ACC112 (cell line): ENCODE data around the gene NPAS2.
A peak's percentile ranks its signal among the peaks of the same experiment; 100 is the strongest.

Source experiments
- H2AFZ ChIP-seq: fragments of 200-600 bp; sonication (generic); one replicate; pipeline ENCODE4 v1.6.0; 2017; ENCODE audit warnings: antibody characterized with exemption, low read length; ENCODE audit not compliant: unreplicated experiment
- H3K27ac ChIP-seq: fragments of 200-600 bp; sonication (generic); 2 replicates; pipeline ENCODE4 v1.5.1; 2014; ENCODE audit warnings: low read depth, mild to moderate bottlenecking, antibody characterized with exemption, low read length, moderate library complexity
- H3K27me3 ChIP-seq: fragments of 200-600 bp; sonication (generic); 2 replicates; pipeline ENCODE4 v1.6.1; 2014; ENCODE audit warnings: mild to moderate bottlenecking, antibody characterized with exemption, low read length, moderate library complexity, mixed read lengths; ENCODE audit not compliant: insufficient read depth
- H3K36me3 ChIP-seq: fragments of 200-600 bp; sonication (generic); 2 replicates; pipeline ENCODE4 v1.6.1; 2016; ENCODE audit warnings: mild to moderate bottlenecking, antibody characterized with exemption, low read length, moderate library complexity, mixed read lengths; ENCODE audit not compliant: insufficient read depth
- H3K4me1 ChIP-seq: fragments of 200-600 bp; sonication (generic); one replicate; pipeline ENCODE4 v1.6.1; 2016; ENCODE audit warnings: low read length, mixed read lengths; ENCODE audit not compliant: insufficient read depth, unreplicated experiment, control insufficient read depth
- H3K4me3 ChIP-seq: fragments of 200-600 bp; sonication (generic); 2 replicates; pipeline ENCODE4 v1.5.1; 2014; ENCODE audit warnings: mild to moderate bottlenecking, low read depth, low read length
- H3K79me2 ChIP-seq: fragments of 200-600 bp; sonication (generic); one replicate; pipeline ENCODE4 v1.6.0; 2016; ENCODE audit warnings: low read length; ENCODE audit not compliant: control insufficient read depth, unreplicated experiment, insufficient read depth

Gene NPAS2

DNA sequence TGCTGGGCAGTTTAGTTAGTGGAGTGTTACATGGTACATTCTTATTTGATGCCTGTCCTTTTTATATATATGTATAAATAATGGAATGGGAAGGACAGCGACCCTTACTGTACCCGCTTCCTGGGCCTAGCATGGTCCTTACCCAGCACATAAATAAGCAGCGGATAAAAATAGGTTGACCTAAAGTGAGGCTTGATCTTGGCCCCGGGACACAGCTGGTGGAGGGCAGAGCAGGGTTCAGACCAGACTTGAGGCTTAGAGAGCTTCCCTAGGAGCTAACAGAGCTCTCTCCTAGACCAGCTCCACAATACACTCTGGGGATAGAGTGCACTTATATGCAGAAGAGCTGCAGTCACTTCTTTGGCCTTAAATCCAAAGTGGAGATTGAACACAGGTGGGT, 135.3 kb downstream of the NPAS2 start:
- Histone ChIP-seq H3K27me3 (no peaks in the 10 kb centered on the region), H3K79me2 (no peaks in the 10 kb centered on the region)

GRCh38 chr2:100956081-100956480, 136.1 kb downstream of the NPAS2 start:
- no peak overlapping the region for H3K27ac ChIP-seq
- peaks cover 11% of the 10 kb centered on the region for H3K4me1 ChIP-seq
- no peak overlapping the region for H3K4me3 ChIP-seq
- no peaks in the 10 kb centered on the region for H3K27me3 ChIP-seq
- no peaks in the 10 kb centered on the region for H3K36me3 ChIP-seq
- H3K79me2 ChIP-seq = no peaks in the 10 kb centered on the region
- no peak overlapping the region for H2AFZ ChIP-seq

More for the DNA sequence above, 135.3 kb downstream of the NPAS2 start:
- no peaks in the 10 kb centered on the region for H3K36me3 ChIP-seq
- no peak overlapping the region for H3K4me3 ChIP-seq
- H3K27ac ChIP-seq = no peak overlapping the region
- no peak overlapping the region for H2AFZ ChIP-seq
- peaks cover 11% of the 10 kb centered on the region for H3K4me1 ChIP-seq

DNA sequence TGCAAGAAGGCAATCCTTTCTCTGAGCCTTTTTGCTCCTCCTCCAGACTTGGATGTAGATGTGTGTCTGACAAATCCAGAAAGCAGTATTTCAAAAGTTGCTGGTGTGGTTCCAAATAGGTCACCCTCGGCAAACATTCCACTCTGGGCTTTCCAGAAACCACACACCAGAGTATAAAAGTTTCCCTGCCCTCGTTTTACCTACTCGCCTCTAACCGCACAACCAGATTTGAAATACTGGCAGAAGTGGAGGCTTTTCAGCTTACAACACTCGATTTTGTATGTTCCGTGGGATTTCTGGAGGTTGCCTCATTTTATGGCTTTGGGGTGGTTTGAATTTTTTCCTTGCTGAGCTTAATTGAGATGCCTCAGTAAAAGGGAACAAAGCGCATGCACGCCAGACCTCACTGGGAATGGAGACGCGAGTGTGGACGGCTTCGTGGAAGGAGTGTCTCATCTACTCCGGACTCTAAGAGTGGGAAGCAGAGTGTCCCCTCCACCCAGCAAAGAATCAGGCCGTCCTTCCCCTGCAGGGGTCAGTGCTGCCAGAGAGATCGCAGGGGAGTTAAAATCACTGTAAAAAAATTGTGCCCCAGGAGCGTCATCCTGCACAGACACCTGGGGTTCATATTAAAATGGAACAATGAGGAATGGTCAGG, 138.2 kb downstream of the NPAS2 start:
- H2AFZ ChIP-seq = no peak overlapping the region
- H3K4me3 ChIP-seq = peak overlapping the region; percentile 31; the same call in 1 of the 2 replicates
- no peak overlapping the region for H3K27ac ChIP-seq
- H3K27me3 ChIP-seq = no peaks in the 10 kb centered on the region
- no peaks in the 10 kb centered on the region for H3K36me3 ChIP-seq
- peaks cover 11% of the 10 kb centered on the region for H3K4me1 ChIP-seq
- no peaks in the 10 kb centered on the region for H3K79me2 ChIP-seq

- no peaks in the 10 kb centered on the region for H3K27me3 ChIP-seq
- no peak overlapping the region for H3K27ac ChIP-seq
- no peaks in the 10 kb centered on the region for H3K36me3 ChIP-seq
- H3K4me3 ChIP-seq = no peak overlapping the region
- no peak overlapping the region for H2AFZ ChIP-seq
- H3K4me1 ChIP-seq = peaks cover 11% of the 10 kb centered on the region
- no peaks in the 10 kb centered on the region for H3K79me2 ChIP-seq
Measured at GRCh38 chr2:100959225-100959880, 139.4 kb downstream of the NPAS2 start.

GRCh38 chr2:100960688-100961087, 140.7 kb downstream of the NPAS2 start:
- Histone ChIP-seq H3K27ac (no peak overlapping the region), H3K79me2 (no peaks in the 10 kb centered on the region), H3K27me3 (no peaks in the 10 kb centered on the region), H3K4me3 (no peak overlapping the region), H3K4me1 (peaks cover 11% of the 10 kb centered on the region), H2AFZ (no peak overlapping the region), H3K36me3 (no peaks in the 10 kb centered on the region)

DNA sequence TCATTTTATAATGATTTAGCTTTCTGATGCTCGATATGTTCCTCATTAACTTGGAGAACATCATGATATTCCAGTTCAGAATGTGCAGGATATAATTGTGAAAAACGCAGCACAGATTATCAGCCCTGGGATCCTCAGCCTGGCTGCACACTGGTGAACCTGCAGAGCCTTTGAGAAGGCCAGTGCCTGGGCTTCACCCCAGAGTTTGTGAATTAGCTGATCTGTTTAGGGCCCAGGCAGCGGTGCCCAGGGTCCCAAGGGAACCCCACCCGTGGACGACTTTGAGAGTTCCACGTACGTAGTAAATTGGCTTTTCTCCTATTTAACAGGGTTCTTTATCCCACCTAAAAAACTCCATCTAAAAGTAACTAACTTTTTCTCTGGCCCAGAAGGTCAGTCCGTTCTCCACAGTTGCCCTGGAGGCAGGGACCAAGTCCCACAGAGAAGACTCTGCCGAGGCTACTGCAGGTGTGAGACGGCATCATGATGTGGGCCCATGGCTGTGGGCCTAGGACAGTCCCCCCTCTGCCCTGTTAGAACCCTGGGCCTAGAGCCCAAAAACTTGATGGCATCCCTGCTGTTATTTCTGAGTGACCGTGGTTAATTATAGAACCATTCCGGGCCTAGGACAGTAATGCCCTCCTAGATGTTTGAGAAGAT, 142.6 kb downstream of the NPAS2 start:
- no peak overlapping the region for H3K4me3 ChIP-seq
- H3K79me2 ChIP-seq = no peaks in the 10 kb centered on the region
- no peak overlapping the region for H3K27ac ChIP-seq
- no peaks in the 10 kb centered on the region for H3K27me3 ChIP-seq
- no peak overlapping the region for H2AFZ ChIP-seq
- peaks cover 10% of the 10 kb centered on the region for H3K4me1 ChIP-seq
- no peaks in the 10 kb centered on the region for H3K36me3 ChIP-seq

- Histone ChIP-seq H3K4me1 (peaks cover 5% of the 10 kb centered on the region), H3K4me3 (no peak overlapping the region)
Measured at GRCh38 chr2:100963026-100963375, 143.1 kb downstream of the NPAS2 start.

DNA sequence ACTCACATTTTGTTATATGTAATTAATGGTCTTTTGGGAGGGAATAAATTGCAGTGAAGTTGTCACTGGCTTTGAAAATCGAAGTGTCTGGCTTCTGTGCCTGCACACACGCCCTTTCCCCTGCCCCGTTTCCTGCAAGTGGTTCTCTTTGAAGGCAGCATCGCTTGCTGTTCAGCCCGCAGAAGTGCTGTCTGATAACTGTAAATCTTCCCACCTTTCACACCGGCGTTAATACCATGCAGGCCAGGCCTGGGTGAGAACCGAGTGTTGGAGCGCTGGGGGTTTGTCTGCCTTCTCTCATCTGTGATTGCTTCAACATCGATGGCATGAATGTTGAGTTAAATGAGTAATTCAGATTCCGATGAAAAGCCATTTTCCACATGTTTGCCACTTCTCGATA, 144.3 kb downstream of the NPAS2 start:
- no peak overlapping the region for H3K27ac ChIP-seq
- no peak overlapping the region for H3K4me3 ChIP-seq
- H3K79me2 ChIP-seq = no peaks in the 10 kb centered on the region
- H2AFZ ChIP-seq = no peak overlapping the region
- H3K36me3 ChIP-seq = no peaks in the 10 kb centered on the region
- H3K4me1 ChIP-seq = no peaks in the 10 kb centered on the region
- H3K27me3 ChIP-seq = no peaks in the 10 kb centered on the region

More at GRCh38 chr2:100963026-100963375, 143.1 kb downstream of the NPAS2 start:
- Histone ChIP-seq H3K36me3 (no peaks in the 10 kb centered on the region), H3K27me3 (no peaks in the 10 kb centered on the region), H3K27ac (no peak overlapping the region), H3K79me2 (no peaks in the 10 kb centered on the region), H2AFZ (no peak overlapping the region)

DNA sequence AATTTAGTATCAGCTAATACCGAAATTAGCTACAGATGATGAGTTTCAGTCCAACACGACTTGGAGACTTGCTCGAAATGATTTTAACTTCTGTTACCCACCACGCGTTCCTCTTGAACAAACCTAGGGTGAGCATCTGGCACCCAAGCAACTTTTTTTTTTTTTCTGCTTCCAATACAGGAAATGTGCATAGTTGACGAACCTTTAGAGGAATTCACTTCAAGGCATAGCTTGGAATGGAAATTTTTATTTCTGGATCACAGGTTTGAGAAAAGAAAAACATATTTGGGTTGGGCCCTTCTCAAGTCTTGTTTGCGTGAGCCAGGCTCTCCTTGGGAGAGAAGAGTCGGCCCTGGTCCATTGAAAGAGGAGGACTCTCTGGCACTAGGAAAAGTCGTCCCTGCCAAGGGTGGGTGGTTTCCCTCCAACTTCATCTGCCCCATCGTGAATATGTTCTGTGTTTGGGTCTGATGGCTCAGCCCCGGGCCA, 144.8 kb downstream of the NPAS2 start:
- Histone ChIP-seq H3K4me1 (no peaks in the 10 kb centered on the region), H3K4me3 (no peak overlapping the region), H3K36me3 (no peaks in the 10 kb centered on the region), H3K79me2 (no peaks in the 10 kb centered on the region), H3K27ac (no peak overlapping the region), H2AFZ (no peak overlapping the region), H3K27me3 (no peaks in the 10 kb centered on the region)

GRCh38 chr2:100965596-100965995, 145.7 kb downstream of the NPAS2 start:
- no peak overlapping the region for H3K27ac ChIP-seq
- H3K27me3 ChIP-seq = no peaks in the 10 kb centered on the region
- H3K79me2 ChIP-seq = no peaks in the 10 kb centered on the region
- H3K36me3 ChIP-seq = no peaks in the 10 kb centered on the region
- no peaks in the 10 kb centered on the region for H3K4me1 ChIP-seq
- H2AFZ ChIP-seq = no peak overlapping the region
- H3K4me3 ChIP-seq = no peak overlapping the region

- no peak overlapping the region for H3K4me3 ChIP-seq
- H3K27ac ChIP-seq = no peak overlapping the region
- H3K79me2 ChIP-seq = no peaks in the 10 kb centered on the region
- no peak overlapping the region for H2AFZ ChIP-seq
- H3K4me1 ChIP-seq = no peaks in the 10 kb centered on the region
- H3K36me3 ChIP-seq = no peaks in the 10 kb centered on the region
- H3K27me3 ChIP-seq = no peaks in the 10 kb centered on the region
Measured at GRCh38 chr2:100967716-100968115, 147.8 kb downstream of the NPAS2 start.
